ENCODE data around the gene COL4A2.
A peak's percentile ranks its signal among the peaks of the same experiment; 100 is the strongest.
"Not testable (repeated sequence)": the region's sequence is repeated elsewhere in the genome, so short reads cannot be mapped to it uniquely, and the experiment has no call there.

The COL4A2 gene

GRCh38 chr13:110307767-110308655 is 927 bp downstream of the COL4A2 start:
- no peak for DNase-seq (ENCODE audit: low read depth)

DNA sequence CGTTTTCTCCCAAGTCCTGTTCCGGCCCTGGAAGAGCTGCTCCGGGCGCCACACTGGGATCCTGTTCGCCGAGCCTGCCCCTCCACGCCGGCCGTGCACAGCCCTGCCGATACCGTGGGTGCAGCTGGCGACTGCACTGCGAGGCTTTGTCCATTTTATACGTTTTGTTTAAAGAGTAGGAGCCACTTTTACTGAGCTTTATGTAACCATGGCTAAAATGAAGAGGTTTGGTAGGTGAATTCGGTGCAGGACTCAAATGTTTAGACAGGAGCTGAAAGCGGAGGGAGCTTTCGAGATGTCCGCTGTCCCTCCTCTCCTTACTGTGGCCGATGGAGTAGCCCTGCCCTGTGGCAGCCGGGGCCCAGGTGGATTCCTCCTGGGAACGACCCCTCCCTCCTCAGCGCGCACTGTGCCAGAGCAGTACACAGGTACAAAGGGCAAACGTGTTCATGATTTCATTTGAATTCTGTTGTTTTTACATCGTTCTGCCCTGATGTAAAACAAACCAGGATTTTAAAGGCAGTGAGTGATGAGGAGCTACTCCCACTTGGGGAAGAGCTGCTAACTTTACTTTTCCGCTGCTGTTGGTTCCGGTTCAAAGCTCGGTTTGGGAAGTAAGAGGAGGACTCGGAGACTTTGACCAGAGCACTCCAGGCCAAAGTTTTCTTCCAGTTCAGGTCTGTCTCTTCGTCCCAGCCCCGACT is 1.7 kb downstream of the COL4A2 start:
- no peak for DNase-seq (ENCODE audit: low read depth)

GRCh38 chr13:110309661-110310524 is 2.8 kb downstream of the COL4A2 start:
- DNase-seq (ENCODE audit: low read depth) = no peak

DNA sequence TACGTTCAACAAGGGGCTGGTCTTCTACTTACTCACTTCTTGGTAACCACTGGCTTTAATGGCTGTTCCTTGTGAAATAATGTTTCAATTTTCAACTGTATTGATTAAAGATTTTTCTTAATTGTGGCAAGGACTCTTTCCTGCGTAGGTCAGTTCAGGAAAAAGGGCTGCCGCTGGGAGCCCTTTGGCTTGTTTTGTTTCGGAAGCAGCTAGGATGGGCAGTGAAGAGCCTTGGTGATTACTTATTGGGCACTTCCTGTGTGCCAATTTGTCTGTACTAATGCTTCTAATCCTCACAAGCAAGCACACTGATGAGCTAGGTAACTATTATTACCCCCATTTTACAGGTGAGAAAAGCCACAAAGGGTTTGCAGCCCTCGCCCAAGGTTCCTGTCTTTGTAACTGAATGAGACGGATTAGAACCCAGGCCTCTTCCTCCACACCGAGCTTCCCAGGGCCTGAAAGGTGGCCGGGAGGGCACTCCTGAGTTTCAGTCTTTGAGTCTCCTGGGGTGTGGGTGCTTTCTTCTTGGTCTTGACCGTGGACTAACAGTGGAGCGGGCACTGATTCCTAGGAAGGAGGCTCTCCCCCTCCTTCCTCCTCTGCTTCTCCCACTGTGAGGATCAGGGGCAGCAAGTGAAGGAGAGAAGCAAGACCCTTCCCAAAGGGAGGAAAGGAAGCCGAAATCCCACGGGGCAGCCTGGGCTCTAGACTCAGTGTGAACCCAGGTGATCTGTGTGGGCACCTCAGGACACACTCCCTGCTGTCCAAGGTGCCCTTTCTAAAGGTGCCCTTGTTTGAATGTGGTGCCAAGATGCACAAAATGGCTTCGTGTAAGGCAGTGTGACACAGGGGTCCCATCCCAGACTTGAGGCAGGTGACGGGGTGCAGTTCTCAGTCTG is 3.7 kb downstream of the COL4A2 start:
- DNase-seq (ENCODE audit: low read depth) = no peak

- no peak for DNase-seq (ENCODE audit: low read depth)
Measured at GRCh38 chr13:110311443-110312338, 4.6 kb downstream of the COL4A2 start.

- no peak for DNase-seq (ENCODE audit: low read depth)
Measured at GRCh38 chr13:110312339-110313031, 5.4 kb downstream of the COL4A2 start.

GRCh38 chr13:110313261-110313660 is 6.2 kb downstream of the COL4A2 start:
- not testable (repeated sequence) for DNase-seq (ENCODE audit: low read depth)

DNA sequence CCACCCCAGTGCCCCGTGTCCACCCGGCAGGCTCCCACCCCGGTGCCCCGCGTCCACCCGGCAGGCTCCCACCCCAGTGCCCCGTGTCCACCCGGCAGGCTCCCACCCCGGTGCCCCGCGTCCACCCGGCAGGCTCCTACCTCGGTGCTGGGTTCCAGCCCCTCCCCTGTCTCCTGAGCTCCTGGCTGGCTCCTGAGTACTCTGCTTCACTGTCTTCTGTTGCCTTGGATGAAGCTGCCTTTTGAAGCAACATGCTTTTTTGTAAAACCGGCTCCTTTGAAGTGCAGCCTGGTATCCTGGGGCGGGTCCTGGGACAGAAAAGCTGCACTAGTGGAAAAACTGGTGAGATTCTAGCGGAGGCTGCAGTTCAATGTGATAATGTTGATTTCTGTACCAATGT is 6.6 kb downstream of the COL4A2 start:
- not testable (repeated sequence) for DNase-seq (ENCODE audit: low read depth)

DNA sequence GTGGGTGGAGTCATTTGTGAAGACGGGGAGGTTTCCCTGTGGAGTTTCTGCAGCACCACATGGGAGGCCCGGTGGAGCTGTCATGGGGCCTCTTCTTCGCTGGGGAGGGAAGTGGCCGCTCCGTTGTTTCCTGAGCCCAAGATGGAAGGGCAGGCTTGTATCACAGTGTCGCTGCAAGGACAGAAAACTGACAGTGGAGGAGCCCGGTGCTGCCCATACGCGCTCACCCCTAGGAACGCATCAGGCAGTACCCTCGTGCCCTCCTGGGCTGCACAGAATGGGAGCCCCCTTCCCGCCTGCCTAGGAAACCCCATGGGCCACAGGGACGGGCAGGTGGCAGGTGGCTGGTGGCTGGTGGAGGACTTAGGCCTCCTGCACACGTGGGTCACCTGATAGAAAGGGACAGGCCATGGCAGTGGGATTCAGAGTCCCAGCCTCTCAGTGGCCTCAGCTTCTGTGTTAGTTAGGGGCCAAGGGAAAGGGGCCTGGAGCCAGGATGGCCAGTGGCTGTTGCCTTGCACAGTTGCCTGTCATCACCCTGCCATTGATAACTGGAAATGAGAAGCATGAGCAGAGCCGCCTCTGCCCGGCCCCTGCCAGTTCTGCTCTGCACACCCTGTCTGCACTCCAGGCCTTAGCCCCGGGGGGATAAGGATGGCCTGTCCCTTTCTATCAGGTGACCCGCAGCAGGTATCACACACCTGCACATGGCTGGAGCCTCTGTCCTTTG is 7.6 kb downstream of the COL4A2 start:
- no peak for DNase-seq (ENCODE audit: low read depth)

GRCh38 chr13:110316196-110316595 is 9.1 kb downstream of the COL4A2 start:
- no peak for DNase-seq (ENCODE audit: low read depth)

- DNase-seq (ENCODE audit: low read depth) = no peak
Measured at GRCh38 chr13:110317093-110317492, 10.0 kb downstream of the COL4A2 start.

GRCh38 chr13:110317496-110318195 is 10.6 kb downstream of the COL4A2 start:
- no peak for DNase-seq (ENCODE audit: low read depth)

DNA sequence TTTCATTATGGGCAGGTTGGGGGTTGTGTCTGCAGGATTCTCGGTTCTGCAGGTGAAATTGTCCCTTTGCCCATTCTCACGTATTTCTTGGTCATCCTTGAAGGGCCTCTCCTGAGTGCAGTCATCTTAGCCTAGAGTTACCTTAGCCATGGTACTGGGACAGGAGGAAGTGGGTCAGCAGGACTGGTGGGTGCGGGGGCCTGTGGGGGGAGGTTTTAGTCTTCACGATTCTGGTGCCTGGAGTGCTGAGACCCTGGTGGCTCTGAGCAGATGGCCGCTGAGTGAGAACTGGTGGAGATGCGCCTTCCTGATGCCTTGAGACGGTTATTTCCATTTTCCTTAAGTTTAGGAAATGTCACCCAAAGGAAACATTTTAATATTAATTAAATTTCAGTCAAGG is 11.8 kb downstream of the COL4A2 start:
- no peak for DNase-seq (ENCODE audit: low read depth)

DNA sequence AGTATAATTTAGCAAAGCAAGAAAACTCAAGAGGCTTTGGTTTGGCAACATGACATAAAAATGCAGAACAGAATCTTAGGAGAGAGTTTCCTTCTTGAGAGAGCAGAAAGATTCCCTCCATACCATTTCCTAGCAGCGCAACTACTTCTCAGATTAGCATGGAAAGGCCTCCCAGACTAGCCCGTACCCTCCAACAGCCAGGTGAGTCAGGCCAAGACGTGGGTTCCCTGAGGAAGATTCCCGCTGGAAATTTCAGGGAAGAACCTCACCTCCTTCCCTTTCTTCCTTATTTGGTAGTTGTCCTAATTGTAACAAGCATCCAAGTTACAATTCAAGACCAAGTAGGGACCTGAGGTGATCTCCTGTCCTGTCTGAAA is 12.3 kb downstream of the COL4A2 start:
- no peak for DNase-seq (ENCODE audit: low read depth)

DNA sequence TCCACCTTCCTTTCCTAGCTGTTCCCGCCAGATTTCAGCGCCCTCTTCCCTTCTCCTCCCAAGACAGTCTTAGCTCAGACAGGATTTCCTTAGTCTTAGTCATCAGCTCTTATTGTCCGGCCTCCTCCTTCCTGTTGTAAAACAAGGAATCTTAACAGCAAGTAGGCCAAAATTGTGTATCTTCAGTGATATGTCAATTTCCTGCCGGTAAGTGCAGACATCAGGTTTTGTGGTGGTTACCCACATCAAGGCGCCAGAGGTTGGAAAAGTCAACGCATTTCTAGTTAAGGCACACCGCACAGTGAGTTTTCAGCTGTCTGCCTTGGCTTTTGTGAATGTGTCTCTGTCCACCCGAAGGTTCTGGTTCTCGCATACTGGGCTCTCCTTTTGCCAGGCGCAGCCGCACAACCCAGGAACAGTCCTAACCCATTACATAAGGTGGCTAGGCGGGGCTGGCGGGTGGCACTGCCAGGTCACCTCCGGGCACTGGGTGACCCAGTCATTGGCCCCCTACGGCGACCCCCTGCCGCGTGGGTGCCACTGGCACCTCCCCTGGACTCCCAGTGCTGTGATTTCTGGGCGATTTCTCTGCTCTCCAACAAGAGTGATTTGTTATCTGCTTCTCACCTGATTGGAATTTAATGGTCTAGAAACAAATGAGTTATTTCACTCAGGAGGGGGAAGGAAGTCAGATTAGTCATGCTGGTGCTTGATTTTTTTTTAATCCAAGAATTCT is 12.9 kb downstream of the COL4A2 start:
- DNase-seq (ENCODE audit: low read depth) = peak; percentile 35

DNA sequence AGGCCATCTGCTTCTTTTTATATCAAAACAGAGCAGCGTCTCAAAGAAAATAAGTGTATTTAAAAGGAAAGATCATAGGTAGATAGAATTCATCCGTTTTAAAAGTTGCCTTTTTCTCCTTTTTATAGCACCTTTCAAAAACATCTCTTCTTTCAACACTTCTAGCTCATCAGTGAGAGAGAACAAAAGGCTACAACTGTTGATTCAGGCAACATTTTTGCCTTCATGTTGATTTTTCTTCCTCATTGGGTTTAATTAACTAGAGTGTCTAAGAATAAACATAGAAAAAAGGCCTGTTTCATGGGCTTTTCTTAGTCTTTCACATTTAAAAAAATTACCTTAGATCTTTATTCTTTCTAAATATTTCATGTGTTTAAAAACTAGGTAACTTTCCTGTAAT is 13.6 kb downstream of the COL4A2 start:
- no peak for DNase-seq (ENCODE audit: low read depth)

- not testable (repeated sequence) for DNase-seq (ENCODE audit: low read depth)
Measured at GRCh38 chr13:110321573-110321972, 14.5 kb downstream of the COL4A2 start.
